Measurements from ENCODE around the gene LIN7C.

The LIN7C gene

DNA sequence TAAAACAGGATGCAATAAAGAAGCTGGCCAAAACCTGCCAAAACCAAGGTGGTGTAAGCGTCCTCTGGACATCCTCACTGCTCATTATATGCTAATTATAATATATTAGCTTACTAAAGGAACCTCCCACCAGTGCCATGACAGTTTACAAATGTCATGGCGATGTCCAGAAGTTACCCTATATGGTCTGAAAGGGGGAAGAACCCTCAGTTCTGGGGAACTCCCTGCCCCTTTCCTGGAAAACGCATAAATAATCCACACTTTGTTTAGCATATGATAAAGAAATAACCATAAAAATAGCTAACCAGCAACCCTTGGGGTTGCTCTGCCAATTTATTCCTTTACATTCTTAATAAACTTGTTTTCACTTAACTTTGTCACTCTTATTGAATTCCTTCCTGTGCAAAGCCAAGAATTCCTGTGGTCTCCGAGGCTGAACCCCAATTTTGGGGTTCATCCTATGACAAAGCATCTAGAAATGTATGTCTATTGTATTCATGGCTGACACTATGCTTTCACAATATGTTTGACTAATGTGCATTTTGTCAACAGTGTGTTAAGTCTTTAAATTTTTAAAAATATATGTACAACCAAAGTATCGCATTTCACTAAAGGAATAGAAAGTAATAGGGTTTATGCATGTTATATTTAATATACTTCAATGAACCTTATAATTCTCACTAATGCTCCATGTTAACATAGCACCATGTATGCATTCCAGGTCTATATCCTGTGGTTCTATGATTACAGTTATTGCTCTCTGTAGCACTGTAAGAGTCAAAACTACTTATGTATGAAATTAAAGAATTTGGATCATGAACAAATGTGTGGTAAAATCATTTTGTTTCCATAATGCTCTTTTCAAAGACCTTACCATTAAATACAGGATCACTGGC, 59.0 kb downstream of the LIN7C start:
- no peak for DNase-seq (ENCODE audit: low read depth in 2 of 2)

DNA sequence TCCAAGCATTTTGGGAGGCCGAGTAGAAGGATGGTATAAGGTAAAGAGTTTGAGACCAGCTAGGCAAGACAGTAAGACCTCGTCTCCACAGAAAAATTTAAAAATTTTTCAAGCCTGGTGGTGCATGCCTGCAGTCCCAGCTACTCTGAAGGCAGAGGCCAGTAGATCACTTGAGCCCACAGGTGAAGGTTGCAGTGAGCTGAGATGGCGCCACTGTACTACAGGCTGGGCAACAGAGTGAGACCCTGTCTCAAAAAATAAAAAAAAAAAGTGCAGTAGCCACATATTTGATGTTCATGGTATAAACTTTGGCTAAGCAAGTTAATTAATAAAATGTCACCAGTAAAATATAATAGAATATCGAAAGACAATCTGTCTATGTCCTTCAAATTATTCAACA, 60.9 kb downstream of the LIN7C start:
- DNase-seq (ENCODE audit: low read depth in 2 of 2) = no peak

DNA sequence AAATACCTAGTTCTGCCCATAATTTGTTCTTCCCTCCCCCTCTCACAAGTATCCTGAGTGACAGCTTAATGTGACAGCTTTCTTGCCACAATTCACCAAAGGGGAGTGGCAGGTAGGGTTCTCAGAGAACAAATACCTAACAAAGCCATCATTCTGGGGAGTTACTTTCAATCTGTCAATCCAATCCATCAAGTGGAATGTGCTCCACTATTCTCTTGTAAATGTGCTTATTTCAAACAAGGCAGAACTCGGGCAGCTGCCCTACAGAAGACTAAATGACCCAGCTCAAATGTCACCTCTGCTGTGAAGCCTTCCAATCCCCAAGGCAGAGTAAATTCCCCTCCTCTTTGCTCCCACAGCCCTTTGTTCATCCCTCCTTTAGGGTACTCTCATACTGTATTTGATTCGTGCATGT, 61.8 kb downstream of the LIN7C start:
- no peak for DNase-seq (ENCODE audit: low read depth in 2 of 2)

Measured in stimulated activated CD4-positive, alpha-beta T cell treated with anti-CD3 and anti-CD28 coated beads, Interleukin-1b, Interleukin-23, amount 100 ng/mL, for 1 hour (primary cell).